GM12878 (cell line): ENCODE measurements around the gene HLA-G. TPM values are rescaled to one million over a fixed set of nuclear protein-coding genes. Genes with fewer than 3 reads are reported as not detected.

Experiments used
- ATAC-seq: fragments of 200-7000 bp; cut with Tn5 transposase; 3 replicates; pipeline ENCODE4 v1.9.1; 2020; ENCODE audit warnings: mild to moderate bottlenecking, moderate library complexity
- BruUV-seq: library from RNA; stranded (reverse); fragments of 400-500 nt; replicated peaks from 2 replicates; lab custom pipeline; 2021; lab: Mats Ljungman, UMichigan
- CTCF ChIA-PET: fragments of 300-600 bp; sonication (Branson Sonifier 250); formaldehyde crosslinking; extraction: SDS; loops from one replicate; lab custom pipeline; 2021; ENCODE audit warnings: inconsistent platforms; lab: Yijun Ruan, JAX
- POLR2A ChIA-PET: fragments of 350-600 bp; formaldehyde crosslinking; extraction: SDS; loops from one replicate; lab custom pipeline; 2021; ENCODE audit warnings: inconsistent platforms; lab: Charles Lee
- RAD21 ChIA-PET: fragments of 300-600 bp; sonication (Branson Sonifier 250); formaldehyde crosslinking; loops from one replicate; lab custom pipeline; 2023; ENCODE audit warnings: antibody characterized with exemption; ENCODE audit not compliant: unreplicated experiment; lab: Charles Lee
- SMC1A ChIA-PET: fragments of 300-600 bp; sonication (Branson Sonifier 250); formaldehyde crosslinking; loops from one replicate; lab custom pipeline; 2023; ENCODE audit not compliant: unreplicated experiment, uncharacterized antibody; lab: Charles Lee
- DNase-seq: peaks from one replicate; pipeline ENCODE4 v3.0.0-alpha.2; 2011; ENCODE audit warnings: low read depth, low spot score
- FAIRE-seq: peaks from 3 replicates; lab custom pipeline; 2011; peaks lifted over from hg19 to GRCh38; lab: Jason Lieb, UNC
- H2AFZ ChIP-seq: 2 replicates; pipeline ENCODE4 v1.6.0; 2011; ENCODE audit warnings: low read depth, low read length, control low read depth; ENCODE audit not compliant: control insufficient read depth
- H3K27ac ChIP-seq: 2 replicates; pipeline ENCODE4 v1.5.1; 2011; ENCODE audit warnings: control low read depth; ENCODE audit not compliant: control insufficient read depth, insufficient read depth
- H3K27me3 ChIP-seq, 2 experiments: replicated peaks in 1 of 2; 2 replicates each; pipeline versions ENCODE4 v1.6.0 to v1.6.1; 2011; ENCODE audit warnings: low read length in 1 of 2; ENCODE audit not compliant: control insufficient read depth in 2 of 2, insufficient read depth in 2 of 2
- H3K36me3 ChIP-seq, 2 experiments: 2 replicates each; pipeline ENCODE4 v1.5.1; 2011; ENCODE audit warnings: low read length in 1 of 2; ENCODE audit not compliant: control insufficient read depth in 2 of 2, insufficient read depth in 2 of 2
- H3K4me1 ChIP-seq: 2 replicates; pipeline ENCODE4 v1.6.1; 2011; ENCODE audit warnings: mild to moderate bottlenecking, low read length, moderate library complexity, mixed read lengths; ENCODE audit not compliant: control insufficient read depth, insufficient read depth
- H3K4me2 ChIP-seq: 2 replicates; pipeline ENCODE4 v1.6.0; 2011; ENCODE audit warnings: control low read depth; ENCODE audit not compliant: control insufficient read depth, insufficient read depth
- H3K4me3 ChIP-seq: fragments of 200-600 bp; sonication (generic); 2 replicates; pipeline ENCODE4 v1.5.1; 2016
- H3K79me2 ChIP-seq: 2 replicates; pipeline ENCODE4 v1.6.0; 2011; ENCODE audit warnings: low read length; ENCODE audit not compliant: control insufficient read depth, insufficient read depth
- H3K9ac ChIP-seq: 2 replicates; pipeline ENCODE4 v1.8.0; 2011; ENCODE audit warnings: low read length, control low read depth, mixed read lengths; ENCODE audit not compliant: control insufficient read depth, insufficient read depth
- H3K9me3 ChIP-seq: replicated peaks from 3 replicates; pipeline ENCODE4 v1.5.1; 2011; ENCODE audit warnings: mild to moderate bottlenecking, low read length; ENCODE audit not compliant: control insufficient read depth, insufficient read depth
- H4K20me1 ChIP-seq: 2 replicates; pipeline ENCODE4 v1.6.0; 2011; ENCODE audit not compliant: control insufficient read depth, insufficient read depth
- CHD4 ChIP-seq: fragments of 200-600 bp; sonication (generic); IDR thresholded peaks from 2 replicates; pipeline ENCODE4 v1.6.1; 2016; ENCODE audit warnings: mild to moderate bottlenecking
- HDAC6 ChIP-seq: fragments of 200-600 bp; sonication (generic); IDR thresholded peaks from one replicate; pipeline ENCODE4 v1.8.0; 2017; ENCODE audit warnings: antibody characterized with exemption; ENCODE audit not compliant: unreplicated experiment
- JUNB ChIP-seq: IDR thresholded peaks from 2 replicates; pipeline ENCODE4 v1.6.1; 2016; ENCODE audit warnings: antibody characterized with exemption, mild to moderate bottlenecking
- MYB ChIP-seq: fragments of 150-350 bp; IDR thresholded peaks from 2 replicates; pipeline ENCODE4 v1.6.1; 2014; ENCODE audit warnings: mild to moderate bottlenecking, low read depth, low read length, borderline replicate concordance
- RB1 ChIP-seq: fragments of 450-650 bp; formaldehyde crosslinking; IDR thresholded peaks from 2 replicates; pipeline ENCODE4 v1.6.1; 2017; ENCODE audit warnings: mild to moderate bottlenecking, borderline replicate concordance
- RELA ChIP-seq: fragments of 450-650 bp; IDR thresholded peaks from 2 replicates; pipeline ENCODE4 v1.8.0; 2014; ENCODE audit warnings: borderline replicate concordance; ENCODE audit not compliant: partially characterized antibody
- RFX5 ChIP-seq: IDR thresholded peaks from 2 replicates; pipeline ENCODE4 v1.6.1; 2011; ENCODE audit warnings: low read depth, low read length, improper control_type of control experiment
- RUNX3 ChIP-seq: IDR thresholded peaks from 2 replicates; pipeline ENCODE4 v1.6.1; 2012; ENCODE audit warnings: low read length, inconsistent platforms
- SMAD1 ChIP-seq: fragments of 450-650 bp; IDR thresholded peaks from 2 replicates; pipeline ENCODE4 v1.6.1; 2018; ENCODE audit warnings: mild to moderate bottlenecking, low read depth; ENCODE audit not compliant: partially characterized antibody
- SMC3 ChIP-seq: IDR thresholded peaks from 2 replicates; pipeline ENCODE4 v1.6.1; 2011; ENCODE audit warnings: low read length, improper control_type of control experiment, borderline replicate concordance
- TCF7 ChIP-seq: IDR thresholded peaks from 2 replicates; pipeline ENCODE4 v1.6.1; 2014; ENCODE audit warnings: antibody characterized with exemption, borderline replicate concordance
- ZNF24 ChIP-seq: fragments of 450-650 bp; IDR thresholded peaks from 2 replicates; pipeline ENCODE4 v1.6.1; 2017; ENCODE audit warnings: antibody characterized with exemption, mild to moderate bottlenecking
- WGBS: methylation state at CpG from one replicate; pipeline ENCODE4 v1.1.6; 2016; ENCODE audit warnings: low lambda C conversion rate; ENCODE audit not compliant: insufficient replicate concordance, insufficient coverage; ENCODE audit errors: missing lambda C conversion rate; 5-methylcytosine and 5-hydroxymethylcytosine counted together
- in situ Hi-C: fragments of 300-500 bp; cut with MboI; formaldehyde crosslinking; loops from 9 replicates; pipeline ENCODE4 v1.14.3; 2018; ENCODE audit warnings: mixed read lengths
- intact Hi-C: fragments of 100-400 bp; cut with micrococcal nuclease; formaldehyde crosslinking; loops from one replicate; pipeline ENCODE4 v1.14.2; 2022; ENCODE audit not compliant: unreplicated experiment
- polyA plus RNA-seq, 11 experiments: library from polyadenylated mRNA; depleted of rRNA in 4 of 11; unstranded in 6 of 11; stranded (reverse) in 5 of 11; fragments of >200 nt; fragmentation: Nextera tagmentation in 4 of 11; fragmentation: Illumina TruSeq in 1 of 11; extraction: Ambion mirVana in 4 of 11; extraction: Trizol in 1 of 11; gene quantifications; 1 replicate in 1 of 11; 2 replicates in 10 of 11; pipeline versions ENCODE4 v1.2.1 to v1.2.3, GENCODE V29; 2011 to 2016; ENCODE audit warnings: inconsistent platforms in 2 of 11, missing spikeins in 2 of 11, low read depth in 1 of 11
- total RNA-seq, 4 experiments: library from RNA; depleted of rRNA in 3 of 4; stranded (reverse); fragments of >200 nt in 3 of 4; fragmentation: Illumina TruSeq in 1 of 4; extraction: Trizol in 1 of 4; gene quantifications; 2 replicates each; pipeline versions ENCODE4 v1.2.1 to v1.2.3, GENCODE V29; 2013 to 2021
- TF ChIP-seq, protein P1 (sequence below): fragments of 450-650 bp; IDR thresholded peaks from 2 replicates; pipeline ENCODE4 v1.6.1; 2018; ENCODE audit warnings: borderline replicate concordance, mild to moderate bottlenecking; ENCODE audit not compliant: partially characterized antibody
- TF ChIP-seq, protein P2 (sequence below): fragments of 450-650 bp; formaldehyde crosslinking; IDR thresholded peaks from 2 replicates; pipeline ENCODE4 v1.4.0; 2020; ENCODE audit warnings: mild to moderate bottlenecking, moderate library complexity

Gene HLA-G
- total and polyA plus RNA-seq, 10 of the 15 experiments (the other 5 are each of a cell fraction or from before 2014, with no cell fraction given): 0.10 to 2.9 (median 1.3) TPM; not detected in 5

DNA sequence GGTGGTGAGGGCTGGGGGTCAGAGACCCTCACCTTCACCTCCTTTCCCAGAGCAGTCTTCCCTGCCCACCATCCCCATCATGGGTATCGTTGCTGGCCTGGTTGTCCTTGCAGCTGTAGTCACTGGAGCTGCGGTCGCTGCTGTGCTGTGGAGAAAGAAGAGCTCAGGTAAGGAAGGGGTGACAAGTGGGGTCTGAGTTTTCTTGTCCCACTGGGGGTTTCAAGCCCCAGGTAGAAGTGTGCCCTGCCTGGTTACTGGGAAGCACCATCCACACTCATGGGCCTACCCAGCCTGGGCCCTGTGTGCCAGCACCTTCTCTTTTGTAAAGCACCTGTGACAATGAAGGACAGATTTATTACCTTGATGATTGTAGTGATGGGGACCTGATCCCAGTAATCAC is 2.1 kb downstream of the HLA-G start:
- Histone ChIP-seq H3K4me1 (no peaks in the 10 kb centered on the region), H3K4me2 (no peak overlapping the region), H3K9me3 (no peaks in the 10 kb centered on the region), H4K20me1 (no peaks in the 10 kb centered on the region), H3K79me2 (no peaks in the 10 kb centered on the region), H2AFZ (no peak overlapping the region), H3K9ac (no peak overlapping the region), H3K36me3 (no peaks in the 10 kb centered on the region), H3K27ac (no peak overlapping the region), H3K4me3 (no peak overlapping the region), H3K27me3 (peaks cover 3 to 4% of the 10 kb centered on the region in 2 experiments; a peak in 2 of 4 replicates)
- POLR2A ChIA-PET: interaction anchor here (0.8 kb wide), 1 partner anchor 92 kb away, joined by 3 read pairs; no protein-coding TSS in a partner anchor
- SMC1A ChIA-PET: interaction anchor here (1.4 kb wide), 1 partner anchor 180 kb away, joined by 3 read pairs; no protein-coding TSS in a partner anchor
- ATAC-seq (no peak), DNase-seq (no peak), FAIRE-seq (no peak)
- intact Hi-C loops (no loop called here), in situ Hi-C loops (no loop called here)
- 67% methylated on average over 3 of the region's 3 CpGs for WGBS
- RAD21 ChIA-PET: interaction anchor here (1.2 kb wide), 1 partner anchor 92 kb away, joined by 3 read pairs; no protein-coding TSS in a partner anchor
- CTCF ChIA-PET: interaction anchor here (1.5 to 2.3 kb wide), 2 partner anchors 93 to 180 kb away, joined by 5 to 7 read pairs; no protein-coding TSS in a partner anchor
- TF ChIP-seq MYB: no peak
- TF ChIP-seq ZNF24: no peak
- no peak for TF ChIP-seq JUNB
- TF ChIP-seq, protein P1, sequence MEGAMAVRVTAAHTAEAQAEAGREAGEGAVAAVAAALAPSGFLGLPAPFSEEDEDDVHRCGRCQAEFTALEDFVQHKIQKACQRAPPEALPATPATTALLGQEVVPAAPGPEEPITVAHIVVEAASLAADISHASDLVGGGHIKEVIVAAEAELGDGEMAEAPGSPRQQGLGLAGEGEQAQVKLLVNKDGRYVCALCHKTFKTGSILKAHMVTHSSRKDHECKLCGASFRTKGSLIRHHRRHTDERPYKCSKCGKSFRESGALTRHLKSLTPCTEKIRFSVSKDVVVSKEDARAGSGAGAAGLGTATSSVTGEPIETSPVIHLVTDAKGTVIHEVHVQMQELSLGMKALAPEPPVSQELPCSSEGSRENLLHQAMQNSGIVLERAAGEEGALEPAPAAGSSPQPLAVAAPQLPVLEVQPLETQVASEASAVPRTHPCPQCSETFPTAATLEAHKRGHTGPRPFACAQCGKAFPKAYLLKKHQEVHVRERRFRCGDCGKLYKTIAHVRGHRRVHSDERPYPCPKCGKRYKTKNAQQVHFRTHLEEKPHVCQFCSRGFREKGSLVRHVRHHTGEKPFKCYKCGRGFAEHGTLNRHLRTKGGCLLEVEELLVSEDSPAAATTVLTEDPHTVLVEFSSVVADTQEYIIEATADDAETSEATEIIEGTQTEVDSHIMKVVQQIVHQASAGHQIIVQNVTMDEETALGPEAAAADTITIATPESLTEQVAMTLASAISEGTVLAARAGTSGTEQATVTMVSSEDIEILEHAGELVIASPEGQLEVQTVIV: no peak
- TF ChIP-seq RELA: no peak
- no peak for TF ChIP-seq CHD4
- no peak for TF ChIP-seq SMAD1
- no peak for TF ChIP-seq RB1
- TF ChIP-seq SMC3: no peak
- TF ChIP-seq RUNX3: no peak
- no peak for TF ChIP-seq RFX5
- no peak for TF ChIP-seq HDAC6
- TF ChIP-seq, protein P2, sequence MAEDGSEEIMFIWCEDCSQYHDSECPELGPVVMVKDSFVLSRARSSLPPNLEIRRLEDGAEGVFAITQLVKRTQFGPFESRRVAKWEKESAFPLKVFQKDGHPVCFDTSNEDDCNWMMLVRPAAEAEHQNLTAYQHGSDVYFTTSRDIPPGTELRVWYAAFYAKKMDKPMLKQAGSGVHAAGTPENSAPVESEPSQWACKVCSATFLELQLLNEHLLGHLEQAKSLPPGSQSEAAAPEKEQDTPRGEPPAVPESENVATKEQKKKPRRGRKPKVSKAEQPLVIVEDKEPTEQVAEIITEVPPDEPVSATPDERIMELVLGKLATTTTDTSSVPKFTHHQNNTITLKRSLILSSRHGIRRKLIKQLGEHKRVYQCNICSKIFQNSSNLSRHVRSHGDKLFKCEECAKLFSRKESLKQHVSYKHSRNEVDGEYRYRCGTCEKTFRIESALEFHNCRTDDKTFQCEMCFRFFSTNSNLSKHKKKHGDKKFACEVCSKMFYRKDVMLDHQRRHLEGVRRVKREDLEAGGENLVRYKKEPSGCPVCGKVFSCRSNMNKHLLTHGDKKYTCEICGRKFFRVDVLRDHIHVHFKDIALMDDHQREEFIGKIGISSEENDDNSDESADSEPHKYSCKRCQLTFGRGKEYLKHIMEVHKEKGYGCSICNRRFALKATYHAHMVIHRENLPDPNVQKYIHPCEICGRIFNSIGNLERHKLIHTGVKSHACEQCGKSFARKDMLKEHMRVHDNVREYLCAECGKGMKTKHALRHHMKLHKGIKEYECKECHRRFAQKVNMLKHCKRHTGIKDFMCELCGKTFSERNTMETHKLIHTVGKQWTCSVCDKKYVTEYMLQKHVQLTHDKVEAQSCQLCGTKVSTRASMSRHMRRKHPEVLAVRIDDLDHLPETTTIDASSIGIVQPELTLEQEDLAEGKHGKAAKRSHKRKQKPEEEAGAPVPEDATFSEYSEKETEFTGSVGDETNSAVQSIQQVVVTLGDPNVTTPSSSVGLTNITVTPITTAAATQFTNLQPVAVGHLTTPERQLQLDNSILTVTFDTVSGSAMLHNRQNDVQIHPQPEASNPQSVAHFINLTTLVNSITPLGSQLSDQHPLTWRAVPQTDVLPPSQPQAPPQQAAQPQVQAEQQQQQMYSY (CRISPR knock-in tag): no peak
- TF ChIP-seq TCF7: no peak
- BruUV-seq: no TSS peak
